GM19328 (cell line): Measurements from ENCODE around the gene MGLL.

Experiments used
- ATAC-seq: cut with Tn5 transposase; IDR thresholded peaks from one replicate; pipeline ENCODE4 v1.9.1; 2021; ENCODE audit warnings: mild to moderate bottlenecking, moderate library complexity; ENCODE audit not compliant: unreplicated experiment

MGLL gene

DNA sequence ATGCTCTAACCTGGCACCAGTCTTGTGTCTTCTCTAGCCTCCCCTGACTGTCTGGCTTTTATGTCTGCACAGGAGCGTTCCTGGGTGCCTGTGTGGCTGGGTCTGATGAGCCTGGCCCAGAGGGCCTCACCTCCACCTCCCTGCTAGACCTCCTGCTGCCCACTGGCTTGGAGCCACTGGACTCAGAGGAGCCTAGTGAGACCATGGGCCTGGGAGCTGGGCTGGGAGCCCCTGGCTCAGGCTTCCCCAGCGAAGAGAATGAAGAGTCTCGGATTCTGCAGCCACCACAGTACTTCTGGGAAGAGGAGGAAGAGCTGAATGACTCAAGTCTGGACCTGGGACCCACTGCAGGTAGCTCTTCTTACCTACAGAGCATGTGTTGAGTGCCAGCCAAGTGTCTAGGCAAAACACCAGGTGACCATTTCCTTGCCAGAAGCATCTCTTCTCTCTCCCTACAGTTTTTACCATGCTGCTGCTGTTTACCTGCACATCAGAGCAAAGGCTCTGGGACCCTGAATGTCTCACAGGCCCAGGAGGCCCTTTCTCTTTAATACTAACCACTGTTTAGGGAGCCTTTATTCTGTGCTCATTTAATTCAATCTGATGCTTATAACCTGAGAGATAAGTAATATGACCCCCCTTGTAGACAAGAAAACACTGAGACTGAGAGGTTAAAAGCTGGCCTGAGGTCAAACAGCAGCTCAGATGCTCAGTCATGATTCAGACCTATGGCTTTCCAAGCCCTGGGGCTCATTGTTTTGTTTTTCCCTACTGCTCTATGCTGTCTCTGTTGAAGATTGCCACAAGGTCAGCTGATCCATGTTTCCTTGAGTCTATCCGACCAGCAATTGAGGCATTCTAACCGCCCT lies 182.9 kb downstream of the MGLL start:
- no peak for ATAC-seq
